Ureter (tissue), 1 donor: ENCODE measurements around the gene BANP. TPM values are rescaled to one million over a fixed set of nuclear protein-coding genes. Genes with fewer than 3 reads are reported as not detected.
"Not testable (repeated sequence)": the region's sequence is repeated elsewhere in the genome, so short reads cannot be mapped to it uniquely, and the experiment has no call there.

Experiments used
- DNase-seq: peaks from one replicate; pipeline ENCODE4 v3.0.0-alpha.2; 2020; ENCODE audit warnings: low spot score
- total RNA-seq: library from RNA; stranded (reverse); gene quantifications from one replicate; pipeline ENCODE4 v1.2.4, GENCODE V29; 2023
- donor health status: DM: yes; HTN: yes; CAD: no.

The BANP gene
- total RNA-seq, 1 donor from 2014 or later = 30.9 TPM

- DNase-seq = not testable (repeated sequence)
Observed at GRCh38 chr16:88028177-88028930, 77.1 kb downstream of the BANP start.

- no peak for DNase-seq
Observed at GRCh38 chr16:88030498-88030897, 79.3 kb downstream of the BANP start.

GRCh38 chr16:88030961-88031360, 79.7 kb downstream of the BANP start:
- DNase-seq = not testable (repeated sequence)

- not testable (repeated sequence) for DNase-seq
Observed at GRCh38 chr16:88033003-88033740, 81.9 kb downstream of the BANP start.

- DNase-seq = no peak
Observed at GRCh38 chr16:88034770-88035169, 83.5 kb downstream of the BANP start.

GRCh38 chr16:88035292-88035691, 84.1 kb downstream of the BANP start:
- DNase-seq = no peak

- DNase-seq = not testable (repeated sequence)
Observed at GRCh38 chr16:88035884-88036639, 84.8 kb downstream of the BANP start.

- not testable (repeated sequence) for DNase-seq
Observed at GRCh38 chr16:88036640-88036996, 85.4 kb downstream of the BANP start.

GRCh38 chr16:88037359-88037758, 86.1 kb downstream of the BANP start:
- not testable (repeated sequence) for DNase-seq

GRCh38 chr16:88037876-88038525, 86.8 kb downstream of the BANP start:
- DNase-seq = not testable (repeated sequence)

- not testable (repeated sequence) for DNase-seq
Observed at GRCh38 chr16:88038526-88038908, 87.3 kb downstream of the BANP start.

- no peak for DNase-seq
Observed at GRCh38 chr16:88039591-88039990, 88.4 kb downstream of the BANP start.

GRCh38 chr16:88040196-88040876, 89.1 kb downstream of the BANP start:
- DNase-seq = not testable (repeated sequence)

GRCh38 chr16:88040877-88041244, 89.6 kb downstream of the BANP start:
- not testable (repeated sequence) for DNase-seq

- DNase-seq = not testable (repeated sequence)
Observed at GRCh38 chr16:88041506-88041905, 90.3 kb downstream of the BANP start.

GRCh38 chr16:88041986-88042562, 90.8 kb downstream of the BANP start:
- not testable (repeated sequence) for DNase-seq

- DNase-seq = not testable (repeated sequence)
Observed at GRCh38 chr16:88043208-88043910, 92.1 kb downstream of the BANP start.

- DNase-seq = not testable (repeated sequence)
Observed at GRCh38 chr16:88044121-88044581, 92.9 kb downstream of the BANP start.

GRCh38 chr16:88045361-88045760, 94.1 kb downstream of the BANP start:
- not testable (repeated sequence) for DNase-seq

- no peak for DNase-seq
Observed at GRCh38 chr16:88045820-88046303, 94.6 kb downstream of the BANP start.
